Measurements from ENCODE around the gene KLHL36. TPM values are rescaled to one million over a fixed set of nuclear protein-coding genes. Genes with fewer than 3 reads are reported as not detected.
"Not testable (repeated sequence)": the region's sequence is repeated elsewhere in the genome, so short reads cannot be mapped to it uniquely, and the experiment has no call there.

Gene KLHL36
- total RNA-seq, 2 donors from 2014 or later: 45.1 to 61.8 TPM

GRCh38 chr16:84684592-84684965, 36.3 kb downstream of the KLHL36 start:
- intact Hi-C loops (cut with DNase I, micrococcal nuclease): no loop called here
- DNase-seq (no peak), ATAC-seq (no peak)

GRCh38 chr16:84685210-84685609, 36.9 kb downstream of the KLHL36 start:
- intact Hi-C loops (cut with DNase I, micrococcal nuclease): no loop called here
- no peak for DNase-seq
- no peak for ATAC-seq

DNA sequence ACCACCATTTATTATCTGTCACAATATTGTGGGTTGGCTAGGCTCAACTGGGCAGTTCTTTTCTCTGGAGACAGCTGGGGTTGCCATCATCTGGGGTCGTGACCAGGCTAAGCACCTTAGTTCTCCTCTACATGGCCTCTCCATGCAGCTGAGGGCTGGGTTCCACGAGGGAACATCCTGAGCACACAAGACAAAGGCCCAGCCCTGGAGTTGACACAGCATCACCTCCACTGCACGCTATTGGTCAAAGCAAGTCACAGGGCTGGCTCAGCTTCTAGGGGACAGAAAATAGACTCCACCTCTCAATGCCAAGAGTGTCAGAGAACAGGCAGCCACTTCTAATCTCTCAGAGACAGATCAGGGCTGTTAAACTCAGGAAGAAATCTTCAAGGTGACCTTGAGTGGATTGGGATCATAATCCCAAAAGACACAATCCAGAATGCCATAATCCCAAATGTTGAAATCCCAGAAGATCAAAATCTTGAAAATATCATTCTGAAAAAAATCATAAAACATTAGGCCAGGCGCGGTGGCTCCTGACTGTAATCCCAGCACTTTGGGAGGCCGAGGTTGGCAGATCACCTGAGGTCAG, 38.5 kb downstream of the KLHL36 start:
- intact Hi-C loops (cut with DNase I, micrococcal nuclease): no loop called here
- ATAC-seq: no peak
- no peak for DNase-seq

- intact Hi-C loops (cut with DNase I, micrococcal nuclease): no loop called here
- no peak for ATAC-seq
- DNase-seq: no peak
These were observed 39.4 kb downstream of the KLHL36 start for GRCh38 chr16:84687715-84688114.

- ATAC-seq; intact Hi-C loops (cut with DNase I, micrococcal nuclease); DNase-seq: not testable (repeated sequence)
These were observed 39.9 kb downstream of the KLHL36 start for GRCh38 chr16:84688163-84688562.

DNA sequence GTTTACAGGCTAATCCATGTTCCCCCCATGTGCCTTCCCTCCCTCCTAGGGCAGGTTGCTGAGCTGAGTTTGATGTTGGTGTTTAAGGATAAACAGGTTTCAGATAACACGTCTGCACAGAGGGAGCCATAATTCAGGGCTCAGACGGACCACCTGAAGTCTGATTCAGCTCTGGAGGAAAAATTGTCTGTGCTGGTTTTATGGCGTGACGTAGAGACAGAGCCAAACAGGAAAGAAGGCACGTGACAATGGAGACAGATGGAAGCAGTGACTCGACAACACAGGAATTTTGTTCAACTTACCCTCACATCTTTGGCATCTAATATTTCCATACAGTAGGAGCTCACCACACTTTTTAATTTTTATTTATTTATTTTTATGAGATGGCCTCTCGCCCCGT, 40.8 kb downstream of the KLHL36 start:
- DNase-seq (no peak), ATAC-seq (no peak)
- intact Hi-C loops (cut with DNase I, micrococcal nuclease): no loop called here

- no peak for DNase-seq
- no peak for ATAC-seq
- intact Hi-C loops (cut with DNase I, micrococcal nuclease): no loop called here
These were observed 41.9 kb downstream of the KLHL36 start for GRCh38 chr16:84690088-84690819.

DNA sequence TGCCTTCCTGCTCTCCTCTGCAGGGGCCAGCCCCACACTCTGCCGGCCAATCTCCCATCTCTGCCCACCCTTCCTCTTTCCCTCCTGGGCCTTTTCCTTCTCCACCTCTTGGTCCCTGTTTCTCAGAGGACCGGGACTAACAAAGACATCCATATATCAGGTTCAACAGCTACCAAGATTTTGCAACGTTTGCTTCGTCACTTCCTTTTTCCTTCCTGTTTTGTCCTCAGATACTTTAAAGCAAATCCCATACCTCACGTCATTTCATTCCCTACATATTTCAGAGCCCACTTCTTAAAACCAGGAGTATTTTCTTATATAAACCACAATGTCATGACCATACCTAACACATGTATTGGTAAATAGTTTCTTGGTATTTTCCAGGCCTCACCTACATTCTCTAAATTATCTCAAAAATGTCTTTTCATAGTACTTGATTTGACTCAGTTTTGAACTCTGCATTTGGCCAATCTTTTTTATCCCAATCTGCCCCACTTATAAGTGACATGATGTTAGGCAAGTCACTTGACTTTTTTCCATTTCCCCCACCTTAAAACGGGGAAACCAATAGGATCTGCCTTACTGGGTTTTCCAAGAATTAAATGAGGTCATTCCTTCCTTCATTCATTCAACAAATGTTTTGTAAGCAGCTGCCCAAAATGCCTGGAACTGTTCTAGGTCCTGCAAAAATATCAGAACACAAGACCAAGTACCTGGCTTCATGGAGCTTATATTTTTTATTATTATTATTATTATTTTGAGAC, 44.3 kb downstream of the KLHL36 start:
- DNase-seq (no peak), ATAC-seq (no peak)
- intact Hi-C loops (cut with DNase I, micrococcal nuclease): no loop called here

- intact Hi-C loops (cut with DNase I, micrococcal nuclease); DNase-seq; ATAC-seq: not testable (repeated sequence)
These were observed 45.6 kb downstream of the KLHL36 start for GRCh38 chr16:84693869-84694268.

DNA sequence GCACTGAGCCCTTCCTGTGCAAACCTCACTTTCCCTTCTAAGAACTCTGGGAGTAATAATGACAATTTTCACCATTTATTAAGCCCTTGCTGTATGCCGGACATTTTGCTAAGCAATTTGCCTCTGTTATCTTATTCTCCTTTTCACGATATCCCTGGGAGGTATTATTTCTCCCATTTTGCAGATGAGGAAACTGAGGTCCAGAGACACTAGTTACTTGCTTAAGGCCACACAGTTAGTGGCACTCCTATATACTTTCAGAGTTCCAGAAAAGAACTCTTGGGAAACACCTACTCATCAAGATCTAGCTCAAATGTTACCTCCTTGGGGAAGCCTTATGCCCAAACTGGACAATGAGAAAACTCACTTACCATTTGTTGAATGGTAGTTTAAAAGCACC, 46.7 kb downstream of the KLHL36 start:
- ATAC-seq: no peak
- intact Hi-C loops (cut with DNase I, micrococcal nuclease): no loop called here
- no peak for DNase-seq

DNA sequence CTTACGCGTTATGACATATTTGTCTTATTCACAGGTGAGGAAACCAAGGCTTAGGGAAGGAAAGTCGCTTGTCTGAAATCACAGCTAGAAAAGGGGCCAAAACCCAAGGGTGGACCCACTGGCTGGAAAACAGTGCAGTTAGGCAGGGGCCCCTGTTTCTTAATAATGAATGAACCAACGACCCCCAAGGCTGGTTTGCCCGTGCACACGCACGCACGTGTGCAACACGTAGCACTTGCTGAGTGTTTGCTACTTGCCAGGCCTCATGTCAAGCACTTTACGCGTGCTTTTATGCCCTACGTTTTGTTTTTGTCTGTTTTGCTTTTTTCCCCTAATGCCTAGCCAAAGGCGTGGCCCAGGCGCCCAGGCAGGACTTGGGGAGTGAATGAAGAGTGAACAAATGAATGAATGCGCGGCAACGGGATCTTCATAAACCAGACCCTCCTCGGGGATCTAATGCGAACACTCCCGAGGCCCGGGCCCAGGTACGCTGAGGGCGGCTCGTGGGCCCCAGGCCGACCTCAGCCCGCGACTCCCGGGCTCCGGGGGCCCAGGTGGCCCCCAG, 50.9 kb downstream of the KLHL36 start:
- peak; percentile 37 for ATAC-seq

DNA sequence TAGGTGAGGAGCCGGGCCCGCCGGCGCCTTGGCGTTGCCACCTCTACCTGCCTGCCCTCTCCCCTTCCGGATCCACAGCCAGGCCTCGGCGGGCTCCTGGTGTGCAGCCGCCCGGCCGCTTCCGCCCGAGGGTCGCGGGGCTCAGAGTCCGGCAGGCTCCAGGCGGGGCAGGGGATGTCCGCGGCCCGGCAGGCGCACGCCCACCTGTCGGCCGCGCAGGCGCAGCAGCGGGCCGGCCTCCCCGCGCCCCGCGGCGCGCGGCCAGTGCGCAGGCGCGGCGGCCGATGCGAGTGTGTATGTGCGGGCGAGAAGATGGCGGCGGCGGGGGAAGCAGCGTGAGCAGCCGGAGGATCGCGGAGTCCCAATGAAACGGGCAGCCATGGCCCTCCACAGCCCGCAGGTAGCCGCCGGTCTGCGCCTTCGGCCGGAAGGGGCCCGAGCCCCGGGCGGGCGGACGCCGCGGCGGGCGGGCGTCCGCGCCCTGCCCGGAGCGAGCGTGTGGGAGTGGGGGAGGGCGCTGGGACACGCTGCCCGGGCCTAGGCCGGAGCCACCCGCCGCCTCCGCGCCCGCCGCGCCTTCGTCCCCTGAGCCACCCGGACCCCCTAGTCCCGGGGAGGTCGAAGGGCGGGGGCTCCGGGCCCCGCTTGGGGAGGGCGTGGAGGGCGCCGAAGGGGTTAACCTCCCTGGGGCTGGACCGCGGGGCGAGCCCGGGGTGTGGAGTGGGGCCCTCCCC, 51.6 kb downstream of the KLHL36 start, which contains the start of gene USP10:
USP10 (plus strand) TSS at position 289 of the 734 bp plus-strand sequence; CDS start at position 380, 91 bp downstream.
- DNase-seq (peak; percentile 68 to 83), ATAC-seq (peak; percentile 85)
- intact Hi-C loops (cut with DNase I, micrococcal nuclease): no loop called here

More for the DNA sequence above, 50.9 kb downstream of the KLHL36 start:
- DNase-seq: peak in 1 of 2 donors; percentile 30
- intact Hi-C loops (cut with DNase I, micrococcal nuclease): no loop called here

DNA sequence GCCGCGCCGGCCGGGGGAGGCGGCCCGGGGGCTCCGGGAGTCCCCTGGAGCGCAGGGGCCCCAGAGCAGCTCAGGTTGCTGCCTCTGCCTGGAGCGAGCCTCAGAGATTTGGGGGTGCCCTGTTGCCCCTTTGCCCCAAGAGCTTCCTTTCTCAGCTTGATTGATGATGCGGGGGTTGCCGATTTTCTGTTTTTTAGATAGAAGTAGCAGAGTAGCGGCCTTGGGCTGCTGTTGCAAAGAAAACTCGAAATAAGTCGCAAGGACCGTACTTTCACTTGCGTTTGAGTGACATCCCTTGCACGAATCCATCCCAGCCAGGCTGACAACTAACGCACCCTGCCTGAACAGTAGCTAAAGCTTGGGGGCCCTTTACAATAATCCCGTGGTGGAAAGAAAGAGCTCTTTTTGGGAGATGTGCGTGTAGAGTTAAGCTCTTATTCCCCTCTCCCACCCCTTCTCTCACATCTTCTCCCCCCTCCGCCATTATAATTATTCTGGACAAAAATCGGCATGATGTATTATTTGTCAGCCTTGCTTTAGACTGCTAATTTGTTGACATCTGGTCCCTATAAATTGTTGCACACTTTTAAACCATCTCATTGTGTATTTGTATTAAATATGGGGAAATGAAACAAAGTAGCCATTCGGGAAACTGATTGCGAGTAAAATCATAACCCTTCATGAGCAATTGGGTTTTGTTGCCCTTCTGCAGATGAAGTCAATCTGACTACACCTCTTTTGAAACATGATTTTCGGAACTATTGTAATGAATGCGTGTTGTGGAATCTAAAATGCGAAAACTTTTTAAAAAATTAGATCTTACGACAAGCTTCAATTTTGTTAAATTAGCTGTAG, 52.4 kb downstream of the KLHL36 start:
- DNase-seq (peak in 1 of 2 donors; percentile 42), ATAC-seq (peak; percentile 42)
- intact Hi-C loops (cut with DNase I, micrococcal nuclease): no loop called here

- DNase-seq (no peak), ATAC-seq (no peak)
- intact Hi-C loops (cut with DNase I, micrococcal nuclease): no loop called here
These were observed 55.4 kb downstream of the KLHL36 start for GRCh38 chr16:84703681-84704080.

- ATAC-seq (no peak), DNase-seq (no peak)
These were observed 55.9 kb downstream of the KLHL36 start for GRCh38 chr16:84704253-84704652.

GRCh38 chr16:84706856-84707255, 58.5 kb downstream of the KLHL36 start:
- intact Hi-C loops (cut with DNase I, micrococcal nuclease): no loop called here
- ATAC-seq (no peak), DNase-seq (no peak)

More at GRCh38 chr16:84704253-84704652, 55.9 kb downstream of the KLHL36 start:
- intact Hi-C loops (cut with DNase I, micrococcal nuclease): no loop called here

DNA sequence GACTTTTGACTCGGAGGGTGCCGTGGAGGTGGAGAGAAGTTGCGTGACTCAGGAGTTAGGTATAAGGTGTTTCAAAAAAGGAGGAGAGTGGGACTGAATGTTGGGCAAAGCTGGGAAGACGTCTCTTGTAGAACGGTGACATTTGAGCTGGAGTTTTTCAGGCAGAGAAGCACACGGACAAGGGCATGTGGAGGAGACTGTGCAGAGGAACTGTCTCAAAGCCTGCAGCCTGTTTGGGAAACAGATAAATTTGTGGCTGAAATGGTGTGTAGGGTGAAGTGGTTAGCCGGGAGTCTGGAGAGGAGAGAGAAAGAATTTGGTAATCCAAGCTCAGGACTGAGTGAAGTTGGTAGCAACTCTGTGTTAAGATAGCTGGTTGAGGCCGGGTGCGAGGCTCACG, 61.3 kb downstream of the KLHL36 start:
- intact Hi-C loops (cut with DNase I, micrococcal nuclease): no loop called here
- DNase-seq (no peak), ATAC-seq (no peak)

- intact Hi-C loops (cut with DNase I, micrococcal nuclease): no loop called here
- no peak for ATAC-seq
- DNase-seq: no peak
These were observed 62.4 kb downstream of the KLHL36 start for GRCh38 chr16:84710686-84711085.
